HepG2 (cell line): ENCODE measurements around the gene PSRC1. TPM values are rescaled to one million over a fixed set of nuclear protein-coding genes. Genes with fewer than 3 reads are reported as not detected.

Source experiments
- CBFB ChIP-seq: sonication (generic); formaldehyde crosslinking; IDR thresholded peaks from 2 replicates; pipeline ENCODE4 v1.4.0; 2020; ENCODE audit warnings: missing genetic modification reagents
- CENPT ChIP-seq: sonication (generic); formaldehyde crosslinking; IDR thresholded peaks from 2 replicates; pipeline ENCODE4 v1.8.0; 2022; ENCODE audit warnings: low read depth, mild to moderate bottlenecking, moderate library complexity, missing genetic modification reagents
- DDIT3 ChIP-seq: sonication (generic); formaldehyde crosslinking; IDR thresholded peaks from 2 replicates; pipeline ENCODE4 v1.4.0; 2020; ENCODE audit warnings: mild to moderate bottlenecking, missing genetic modification reagents
- ETV5 ChIP-seq: IDR thresholded peaks from 2 replicates; pipeline ENCODE4 v1.6.1; 2018; ENCODE audit warnings: missing biosample characterization, missing genetic modification reagents, inconsistent platforms, borderline replicate concordance
- FOXP4 ChIP-seq: sonication (generic); formaldehyde crosslinking; IDR thresholded peaks from 2 replicates; pipeline ENCODE4 v1.4.0; 2020; ENCODE audit warnings: missing genetic modification reagents
- HNRNPUL1 ChIP-seq: fragments of 200-400 bp; formaldehyde crosslinking; IDR thresholded peaks from 2 replicates; pipeline ENCODE4 v1.6.1; 2017; ENCODE audit warnings: low read depth, mild to moderate bottlenecking, low read length, moderate library complexity
- IKZF4 ChIP-seq: sonication (generic); formaldehyde crosslinking; IDR thresholded peaks from 2 replicates; pipeline ENCODE4 v1.5.1; 2020; ENCODE audit warnings: borderline replicate concordance, mild to moderate bottlenecking, low read depth, missing genetic modification reagents; ENCODE audit errors: not compliant biosample characterization
- IRX3 ChIP-seq: sonication (generic); formaldehyde crosslinking; IDR thresholded peaks from 2 replicates; pipeline ENCODE4 v1.8.1; 2023; ENCODE audit warnings: mild to moderate bottlenecking, low read depth, missing genetic modification reagents, borderline replicate concordance
- KLF16 ChIP-seq, 2 experiments: sonication (generic) in 1 of 2; formaldehyde crosslinking in 1 of 2; IDR thresholded peaks; 2 replicates each; pipeline versions ENCODE4 v1.6.1 to v1.8.0; 2016 to 2023; ENCODE audit warnings: missing genetic modification reagents in 2 of 2, missing compliant biosample characterization in 1 of 2
- NFE2 ChIP-seq: sonication (generic); formaldehyde crosslinking; IDR thresholded peaks from 2 replicates; pipeline ENCODE4 v1.4.0; 2020; ENCODE audit warnings: missing genetic modification reagents
- PHB2 ChIP-seq: fragments of 450-650 bp; IDR thresholded peaks from 2 replicates; pipeline ENCODE4 v1.6.1; 2018; ENCODE audit not compliant: partially characterized antibody
- POLR2A ChIP-seq, 2 experiments: IDR thresholded peaks; 2 replicates each; pipeline ENCODE4 v1.6.1; 2011; ENCODE audit warnings: low read depth in 2 of 2, low read length in 2 of 2, mild to moderate bottlenecking in 1 of 2, moderate library complexity in 1 of 2; ENCODE audit not compliant: insufficient read depth in 1 of 2
- SALL1 ChIP-seq: sonication (generic); formaldehyde crosslinking; IDR thresholded peaks from 2 replicates; pipeline ENCODE4 v1.8.0; 2022; ENCODE audit warnings: mild to moderate bottlenecking, missing genetic modification reagents
- SP4 ChIP-seq: sonication (generic); formaldehyde crosslinking; IDR thresholded peaks from 2 replicates; pipeline ENCODE4 v1.8.1; 2023; ENCODE audit warnings: mild to moderate bottlenecking, missing genetic modification reagents
- STAT5B ChIP-seq: sonication (generic); formaldehyde crosslinking; IDR thresholded peaks from 2 replicates; pipeline ENCODE4 v1.4.0; 2020; ENCODE audit warnings: missing genetic modification reagents
- ZFP1 ChIP-seq: IDR thresholded peaks from 2 replicates; pipeline ENCODE4 v1.6.1; 2016
- ZNF12 ChIP-seq: sonication (generic); formaldehyde crosslinking; IDR thresholded peaks from 2 replicates; pipeline ENCODE4 v1.5.0; 2020; ENCODE audit warnings: missing genetic modification reagents
- ZNF20 ChIP-seq: sonication (generic); formaldehyde crosslinking; IDR thresholded peaks from 2 replicates; pipeline ENCODE4 v1.4.0; 2020; ENCODE audit warnings: mild to moderate bottlenecking, moderate library complexity, missing genetic modification reagents
- ZNF354B ChIP-seq: sonication (generic); formaldehyde crosslinking; IDR thresholded peaks from 2 replicates; pipeline ENCODE4 v1.8.0; 2022; ENCODE audit warnings: mild to moderate bottlenecking, missing genetic modification reagents
- ZNF501 ChIP-seq: sonication (generic); formaldehyde crosslinking; IDR thresholded peaks from 2 replicates; pipeline ENCODE4 v1.5.1; 2020; ENCODE audit warnings: mild to moderate bottlenecking, moderate library complexity, missing genetic modification reagents
- ZNF766 ChIP-seq: sonication (generic); formaldehyde crosslinking; IDR thresholded peaks from 2 replicates; pipeline ENCODE4 v1.5.0; 2020; ENCODE audit warnings: missing genetic modification reagents, borderline replicate concordance
- ZNF788 ChIP-seq: sonication (generic); formaldehyde crosslinking; IDR thresholded peaks from 2 replicates; pipeline ENCODE4 v1.5.0; 2020; ENCODE audit warnings: mild to moderate bottlenecking, missing genetic modification reagents, borderline replicate concordance
- ZNF850 ChIP-seq: sonication (generic); formaldehyde crosslinking; conservative IDR thresholded peaks from 2 replicates; pipeline ENCODE4 v1.9.0; 2021; ENCODE audit warnings: mild to moderate bottlenecking, missing genetic modification reagents
- ZNF891 ChIP-seq: sonication (generic); formaldehyde crosslinking; IDR thresholded peaks from 2 replicates; pipeline ENCODE4 v1.5.0; 2020; ENCODE audit warnings: mild to moderate bottlenecking, missing genetic modification reagents
- polyA plus RNA-seq, 8 experiments: library from polyadenylated mRNA; depleted of rRNA in 3 of 8; stranded (reverse) in 7 of 8; unstranded in 1 of 8; fragments of >200 nt; fragmentation: Illumina TruSeq in 4 of 8; extraction: Trizol in 4 of 8; gene quantifications; 2 replicates each; pipeline versions ENCODE4 v1.2.1 to v1.2.3, GENCODE V29; 2011 to 2016; ENCODE audit warnings: low read depth in 4 of 8, missing spikeins in 1 of 8, mixed read lengths in 1 of 8; ENCODE audit not compliant: insufficient read depth in 1 of 8
- total RNA-seq, 5 experiments: library from RNA; depleted of rRNA; stranded (reverse); fragments of >200 nt; fragmentation: Illumina TruSeq; extraction: Trizol; gene quantifications; 2 replicates each; pipeline ENCODE4 v1.2.3, GENCODE V29; 2016; ENCODE audit warnings: low read depth in 1 of 5
- TF ChIP-seq, protein P1 (sequence below): sonication (generic); formaldehyde crosslinking; IDR thresholded peaks from 2 replicates; pipeline ENCODE4 v1.8.0; 2022; ENCODE audit warnings: mild to moderate bottlenecking, missing genetic modification reagents, borderline replicate concordance
- TF ChIP-seq, protein P2 (sequence below): fragments of 450-650 bp; IDR thresholded peaks from 2 replicates; pipeline ENCODE4 v1.6.1; 2017

The PSRC1 gene
- total and polyA plus RNA-seq, 2 of the 13 experiments (the other 11 are each of a cell fraction or from before 2014, with no cell fraction given) = 28.6 to 30.3 TPM

DNA sequence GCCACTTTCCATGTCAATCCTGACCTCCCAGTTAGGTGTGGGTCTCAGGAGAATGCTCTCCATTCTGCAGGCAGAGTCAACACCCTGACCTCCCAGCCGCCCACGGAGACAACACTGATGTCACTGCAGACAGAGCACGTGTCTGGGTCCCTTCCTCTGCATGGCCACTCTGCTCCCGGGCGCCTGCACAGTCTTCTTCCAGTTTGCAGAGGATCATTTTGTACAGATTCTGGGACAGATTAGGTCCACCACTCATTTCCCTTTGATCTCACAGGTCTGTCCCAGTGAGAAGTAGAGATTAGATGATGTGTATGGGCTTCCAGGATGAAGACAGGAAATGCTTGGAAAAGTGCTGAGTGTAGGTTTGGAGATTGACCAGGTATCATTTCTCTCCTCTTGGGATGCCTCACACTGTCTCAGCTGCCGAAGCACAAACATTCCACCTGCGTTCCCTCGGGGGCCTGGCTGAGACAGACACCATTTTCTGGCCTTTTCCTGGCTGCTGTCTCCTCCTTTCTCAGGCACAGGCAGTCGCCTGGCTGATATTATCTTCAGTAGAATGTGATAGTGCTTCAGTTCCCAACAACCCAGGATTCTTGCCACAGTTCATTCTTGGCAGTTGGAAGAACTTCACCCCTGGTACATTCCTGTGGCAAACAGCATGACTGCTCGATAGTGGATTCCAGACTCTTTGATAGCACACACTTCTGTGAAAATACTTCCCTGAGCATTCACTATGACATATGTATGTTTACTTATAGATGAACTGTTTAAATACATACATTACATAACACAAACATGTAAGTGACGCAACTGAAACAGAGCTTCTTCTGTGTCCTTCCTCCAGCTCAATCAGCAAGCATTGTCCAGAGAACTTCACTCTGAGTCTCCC is 16.0 kb upstream of the PSRC1 start (continued):
- TF ChIP-seq IRX3 (CRISPR knock-in tag) (no peak), ZNF788 (CRISPR knock-in tag) (peak; percentile 49; the same call in 1 of the 2 replicates), ZNF12 (CRISPR knock-in tag) (0 out of 2 replicates have a peak, but pooled peaks have one; percentile 34), DDIT3 (CRISPR knock-in tag) (no peak), ZNF354B (CRISPR knock-in tag) (no peak), SALL1 (CRISPR knock-in tag) (peak; percentile 95), ZNF20 (no peak), NFE2 (no peak), KLF16 (CRISPR knock-in tag; IDR thresholded peaks at IDR 0.05) (peak in 1 of 2 experiments; percentile 59; a peak in 2 of 4 replicates), FOXP4 (peak; percentile 89), POLR2A (IDR thresholded peaks at IDR 0.05; ENCODE audit: insufficient read depth in 1 of 2, low read depth in 2 of 2, low read length in 2 of 2) (peak in 1 of 2 experiments; percentile 48; a peak in 1 of 4 replicates), HNRNPUL1 (no peak), ETV5 (CRISPR knock-in tag) (peak; percentile 51; the same call in 1 of the 2 replicates), IKZF4 (no peak), ZNF850 (no peak), CENPT (CRISPR knock-in tag) (no peak), SP4 (CRISPR knock-in tag) (peak; percentile 65; the same call in 1 of the 2 replicates), PHB2 (no peak), ZFP1 (CRISPR knock-in tag) (peak; percentile 19; the same call in 1 of the 2 replicates), ZNF891 (peak; percentile 78; the same call in 1 of the 2 replicates), CBFB (CRISPR knock-in tag) (peak; percentile 14; the same call in 1 of the 2 replicates), ZNF766 (CRISPR knock-in tag) (peak; percentile 39; the same call in 1 of the 2 replicates), ZNF501 (CRISPR knock-in tag) (peak; percentile 60), STAT5B (CRISPR knock-in tag) (no peak)
- TF ChIP-seq, protein P1, sequence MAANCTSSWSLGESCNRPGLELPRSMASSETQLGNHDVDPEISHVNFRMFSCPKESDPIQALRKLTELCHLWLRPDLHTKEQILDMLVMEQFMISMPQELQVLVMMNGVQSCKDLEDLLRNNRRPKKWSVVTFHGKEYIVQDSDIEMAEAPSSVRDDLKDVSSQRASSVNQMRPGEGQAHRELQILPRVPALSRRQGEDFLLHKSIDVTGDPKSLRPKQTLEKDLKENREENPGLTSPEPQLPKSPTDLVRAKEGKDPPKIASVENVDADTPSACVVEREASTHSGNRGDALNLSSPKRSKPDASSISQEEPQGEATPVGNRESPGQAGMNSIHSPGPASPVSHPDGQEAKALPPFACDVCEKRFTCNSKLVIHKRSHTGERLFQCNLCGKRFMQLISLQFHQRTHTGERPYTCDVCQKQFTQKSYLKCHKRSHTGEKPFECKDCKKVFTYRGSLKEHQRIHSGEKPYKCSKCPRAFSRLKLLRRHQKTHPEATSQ (CRISPR knock-in tag) = no peak
- TF ChIP-seq, protein P2, sequence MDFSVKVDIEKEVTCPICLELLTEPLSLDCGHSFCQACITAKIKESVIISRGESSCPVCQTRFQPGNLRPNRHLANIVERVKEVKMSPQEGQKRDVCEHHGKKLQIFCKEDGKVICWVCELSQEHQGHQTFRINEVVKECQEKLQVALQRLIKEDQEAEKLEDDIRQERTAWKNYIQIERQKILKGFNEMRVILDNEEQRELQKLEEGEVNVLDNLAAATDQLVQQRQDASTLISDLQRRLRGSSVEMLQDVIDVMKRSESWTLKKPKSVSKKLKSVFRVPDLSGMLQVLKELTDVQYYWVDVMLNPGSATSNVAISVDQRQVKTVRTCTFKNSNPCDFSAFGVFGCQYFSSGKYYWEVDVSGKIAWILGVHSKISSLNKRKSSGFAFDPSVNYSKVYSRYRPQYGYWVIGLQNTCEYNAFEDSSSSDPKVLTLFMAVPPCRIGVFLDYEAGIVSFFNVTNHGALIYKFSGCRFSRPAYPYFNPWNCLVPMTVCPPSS = no peak
